Activated naive CD8-positive, alpha-beta T cell (primary cell): ENCODE data around the gene SH2D2A.

Source experiments
- H3K27ac Mint-ChIP-seq: one replicate; pipeline ENCODE4 v1.8.0; 2021; ENCODE audit warnings: mixed read lengths
- H3K27me3 Mint-ChIP-seq: one replicate; pipeline ENCODE4 v1.8.0; 2021; ENCODE audit warnings: mixed read lengths
- H3K36me3 Mint-ChIP-seq: one replicate; pipeline ENCODE4 v1.8.0; 2021; ENCODE audit warnings: mixed read lengths
- H3K4me1 Mint-ChIP-seq: one replicate; pipeline ENCODE4 v1.8.0; 2021; ENCODE audit warnings: low read depth, mixed read lengths
- H3K4me3 Mint-ChIP-seq: one replicate; pipeline ENCODE4 v1.8.0; 2021; ENCODE audit warnings: mild to moderate bottlenecking, mixed read lengths
- H3K9me3 Mint-ChIP-seq: one replicate; pipeline ENCODE4 v1.8.0; 2021; ENCODE audit warnings: low read depth, mixed read lengths

Gene SH2D2A

GRCh38 chr1:156841295-156841855, 24.7 kb upstream of the SH2D2A start:
- Mint-ChIP-seq H3K36me3 (no peaks in the 10 kb centered on the region), H3K4me3 (no peak overlapping the region), H3K9me3 (no peaks in the 10 kb centered on the region), H3K27me3 (peaks cover 28% of the 10 kb centered on the region), H3K27ac (no peak overlapping the region), H3K4me1 (peaks cover 15% of the 10 kb centered on the region)

GRCh38 chr1:156840898-156841279, 24.2 kb upstream of the SH2D2A start:
- no peak overlapping the region for H3K4me3 Mint-ChIP-seq
- no peaks in the 10 kb centered on the region for H3K9me3 Mint-ChIP-seq
- H3K27ac Mint-ChIP-seq = no peak overlapping the region
- peaks cover 19% of the 10 kb centered on the region for H3K4me1 Mint-ChIP-seq
- no peaks in the 10 kb centered on the region for H3K36me3 Mint-ChIP-seq
- peaks cover 28% of the 10 kb centered on the region for H3K27me3 Mint-ChIP-seq

- Mint-ChIP-seq H3K4me1 (peaks cover 20% of the 10 kb centered on the region), H3K36me3 (no peaks in the 10 kb centered on the region), H3K27ac (no peak overlapping the region), H3K4me3 (no peak overlapping the region), H3K9me3 (no peaks in the 10 kb centered on the region), H3K27me3 (peaks cover 25% of the 10 kb centered on the region)
Measured at GRCh38 chr1:156840186-156840897, 23.7 kb upstream of the SH2D2A start.

DNA sequence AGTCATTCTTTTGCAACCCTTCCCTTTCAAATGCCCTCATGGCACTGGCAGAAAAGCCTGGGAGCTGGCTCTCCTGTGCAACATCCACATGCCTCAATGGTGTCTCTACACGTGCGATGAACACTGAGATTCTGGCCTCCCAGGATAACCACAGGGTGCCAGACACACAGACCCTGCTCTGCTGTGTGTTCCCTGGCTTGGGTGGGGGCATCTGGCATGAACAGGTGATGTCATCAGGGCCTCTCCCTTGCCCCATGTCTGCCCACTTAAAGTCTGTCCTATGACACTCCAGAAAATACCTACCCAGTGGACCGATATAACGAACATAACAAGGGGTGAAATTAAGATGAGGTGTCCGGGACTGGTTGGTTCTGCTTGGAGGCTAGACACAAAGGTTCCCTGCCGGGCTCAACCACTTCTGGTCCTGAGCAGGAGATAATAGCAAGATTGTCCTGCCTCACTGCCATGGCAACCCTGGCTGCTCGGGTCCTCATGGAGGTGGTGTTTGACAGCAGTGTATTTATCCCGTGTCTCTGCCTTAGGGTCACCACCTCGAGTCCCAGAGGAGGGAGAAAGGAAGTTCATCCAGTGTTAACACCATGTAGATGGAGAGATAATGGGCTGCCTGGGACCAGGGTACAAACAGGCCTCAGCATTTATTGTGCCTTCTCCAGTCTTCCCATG, 22.9 kb upstream of the SH2D2A start:
- Mint-ChIP-seq H3K27me3 (peaks cover 25% of the 10 kb centered on the region), H3K36me3 (no peaks in the 10 kb centered on the region), H3K9me3 (no peaks in the 10 kb centered on the region), H3K27ac (no peak overlapping the region), H3K4me3 (no peak overlapping the region), H3K4me1 (peaks cover 13% of the 10 kb centered on the region)

DNA sequence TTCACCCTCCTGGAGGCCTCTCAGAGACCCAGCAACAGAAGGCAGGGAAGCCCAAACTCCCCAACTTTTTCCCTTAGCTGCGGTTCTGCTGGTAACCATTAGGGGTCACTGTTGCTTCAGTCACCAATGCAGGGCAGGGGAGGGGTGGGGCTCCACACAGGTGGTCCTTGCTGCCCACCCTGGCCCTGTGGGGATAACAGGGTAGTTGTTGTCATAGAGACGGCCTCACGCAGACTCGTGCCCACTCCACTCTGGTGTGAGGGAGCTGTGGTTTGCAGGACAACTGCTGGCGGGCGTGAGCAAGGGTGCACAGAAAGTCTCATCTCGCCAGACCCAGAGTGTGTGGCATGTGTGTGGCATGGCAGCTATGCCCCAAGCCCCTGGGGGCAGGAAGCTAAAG, 22.3 kb upstream of the SH2D2A start:
- H3K4me3 Mint-ChIP-seq = no peak overlapping the region
- peaks cover 11% of the 10 kb centered on the region for H3K4me1 Mint-ChIP-seq
- peaks cover 24% of the 10 kb centered on the region for H3K27me3 Mint-ChIP-seq
- H3K9me3 Mint-ChIP-seq = no peaks in the 10 kb centered on the region
- H3K27ac Mint-ChIP-seq = peak overlapping the region; percentile 34
- H3K36me3 Mint-ChIP-seq = no peaks in the 10 kb centered on the region

- Mint-ChIP-seq H3K4me1 (peaks cover 14% of the 10 kb centered on the region), H3K27me3 (peaks cover 10% of the 10 kb centered on the region), H3K36me3 (no peaks in the 10 kb centered on the region), H3K4me3 (no peak overlapping the region), H3K9me3 (no peaks in the 10 kb centered on the region), H3K27ac (no peak overlapping the region)
Measured at GRCh38 chr1:156836892-156837291, 20.2 kb upstream of the SH2D2A start.

GRCh38 chr1:156836041-156836654, 19.5 kb upstream of the SH2D2A start:
- no peaks in the 10 kb centered on the region for H3K9me3 Mint-ChIP-seq
- H3K36me3 Mint-ChIP-seq = no peaks in the 10 kb centered on the region
- no peak overlapping the region for H3K27ac Mint-ChIP-seq
- peaks cover 9% of the 10 kb centered on the region for H3K27me3 Mint-ChIP-seq
- H3K4me1 Mint-ChIP-seq = peaks cover 14% of the 10 kb centered on the region
- H3K4me3 Mint-ChIP-seq = no peak overlapping the region

- Mint-ChIP-seq H3K4me3 (no peak overlapping the region), H3K36me3 (no peaks in the 10 kb centered on the region), H3K27me3 (peaks cover 9% of the 10 kb centered on the region), H3K9me3 (no peaks in the 10 kb centered on the region), H3K4me1 (peaks cover 14% of the 10 kb centered on the region), H3K27ac (no peak overlapping the region)
Measured at GRCh38 chr1:156834322-156834721, 17.7 kb upstream of the SH2D2A start.

DNA sequence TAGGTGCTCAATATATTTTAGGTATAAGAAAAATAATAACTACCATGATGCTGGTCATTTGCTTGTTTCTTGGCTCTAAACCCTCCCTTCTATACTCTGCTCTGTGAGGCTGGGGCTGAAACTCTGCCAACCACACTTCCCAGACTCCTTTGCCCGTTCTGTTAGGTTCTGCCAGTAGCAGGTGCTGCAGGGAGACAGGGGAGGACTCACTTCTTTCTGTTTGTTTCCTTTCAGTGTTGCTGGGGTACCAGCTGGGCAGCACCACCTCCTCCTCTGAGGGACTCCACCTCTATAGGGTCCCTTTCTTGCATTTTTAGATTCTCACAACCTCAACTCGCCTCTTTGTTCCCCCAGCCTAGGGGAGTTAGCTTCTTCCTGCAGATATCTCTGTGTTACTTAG, 17.0 kb upstream of the SH2D2A start:
- H3K4me1 Mint-ChIP-seq = peaks cover 14% of the 10 kb centered on the region
- H3K9me3 Mint-ChIP-seq = no peaks in the 10 kb centered on the region
- peaks cover 5% of the 10 kb centered on the region for H3K27me3 Mint-ChIP-seq
- no peak overlapping the region for H3K27ac Mint-ChIP-seq
- no peaks in the 10 kb centered on the region for H3K36me3 Mint-ChIP-seq
- H3K4me3 Mint-ChIP-seq = no peak overlapping the region

DNA sequence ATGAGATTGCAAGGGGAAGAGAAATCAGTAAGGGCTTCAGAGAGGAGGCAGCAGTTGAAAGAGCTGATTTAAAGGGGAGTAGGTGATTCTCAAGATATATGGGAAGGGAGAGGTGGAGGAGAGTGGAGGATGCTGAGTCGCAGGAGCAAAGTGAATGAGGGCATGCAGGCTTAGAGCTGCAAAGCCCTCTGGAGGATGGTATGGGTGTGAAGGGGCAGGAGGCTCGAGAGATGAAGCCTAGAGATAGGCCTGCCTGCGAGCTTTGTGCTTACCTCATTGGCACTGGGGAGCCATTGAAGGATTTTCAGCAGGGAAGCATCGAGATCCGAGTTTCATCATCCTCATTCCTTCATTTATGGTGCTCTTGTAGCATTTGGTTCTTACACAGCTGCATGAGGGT, 15.8 kb upstream of the SH2D2A start:
- peaks cover 14% of the 10 kb centered on the region for H3K4me1 Mint-ChIP-seq
- H3K27me3 Mint-ChIP-seq = peaks cover 4% of the 10 kb centered on the region
- H3K27ac Mint-ChIP-seq = no peak overlapping the region
- H3K4me3 Mint-ChIP-seq = no peak overlapping the region
- H3K36me3 Mint-ChIP-seq = no peaks in the 10 kb centered on the region
- no peaks in the 10 kb centered on the region for H3K9me3 Mint-ChIP-seq

GRCh38 chr1:156828400-156829124, 11.9 kb upstream of the SH2D2A start:
- Mint-ChIP-seq H3K27ac (no peak overlapping the region), H3K27me3 (peaks cover 4% of the 10 kb centered on the region), H3K36me3 (no peaks in the 10 kb centered on the region), H3K4me1 (no peaks in the 10 kb centered on the region), H3K4me3 (no peak overlapping the region), H3K9me3 (no peaks in the 10 kb centered on the region)

GRCh38 chr1:156826630-156827029, 10.0 kb upstream of the SH2D2A start:
- no peak overlapping the region for H3K4me3 Mint-ChIP-seq
- H3K27me3 Mint-ChIP-seq = peaks cover 4% of the 10 kb centered on the region
- H3K27ac Mint-ChIP-seq = no peak overlapping the region

GRCh38 chr1:156823210-156823790, 6.7 kb upstream of the SH2D2A start:
- no peaks in the 10 kb centered on the region for H3K36me3 Mint-ChIP-seq
- no peaks in the 10 kb centered on the region for H3K9me3 Mint-ChIP-seq
- H3K4me1 Mint-ChIP-seq = peaks cover 22% of the 10 kb centered on the region
- H3K27ac Mint-ChIP-seq = no peak overlapping the region
- H3K4me3 Mint-ChIP-seq = no peak overlapping the region
- H3K27me3 Mint-ChIP-seq = no peaks in the 10 kb centered on the region

More at GRCh38 chr1:156826630-156827029, 10.0 kb upstream of the SH2D2A start:
- Mint-ChIP-seq H3K9me3 (no peaks in the 10 kb centered on the region), H3K4me1 (peaks cover 13% of the 10 kb centered on the region), H3K36me3 (no peaks in the 10 kb centered on the region)

- H3K4me1 Mint-ChIP-seq = peaks cover 26% of the 10 kb centered on the region
- no peaks in the 10 kb centered on the region for H3K9me3 Mint-ChIP-seq
- H3K4me3 Mint-ChIP-seq = no peak overlapping the region
- peak overlapping the region; percentile 68 for H3K27ac Mint-ChIP-seq
- H3K27me3 Mint-ChIP-seq = no peaks in the 10 kb centered on the region
- no peaks in the 10 kb centered on the region for H3K36me3 Mint-ChIP-seq
Measured at GRCh38 chr1:156822680-156823079, 6.0 kb upstream of the SH2D2A start.
